Neural cell (in vitro differentiated cells): ENCODE results near the gene MAGI1.

Experiments used
- EP300 ChIP-seq: fragments of 450-650 bp; conservative IDR thresholded peaks from 2 replicates; pipeline ENCODE4 v1.6.1; 2014; ENCODE audit warnings: antibody characterized with exemption, mild to moderate bottlenecking, moderate library complexity; ENCODE audit not compliant: poor library complexity, severe bottlenecking
- EZH2 ChIP-seq: fragments of 200-600, 300-800 bp; shearing (Covaris generic), sonication (generic); IDR thresholded peaks from 2 replicates; pipeline ENCODE4 v1.6.1; 2014; ENCODE audit warnings: antibody characterized with exemption, low read length, borderline replicate concordance, mild to moderate bottlenecking; ENCODE audit not compliant: insufficient read depth, poor library complexity, severe bottlenecking
- POLR2AphosphoS5 ChIP-seq: IDR thresholded peaks from 2 replicates; pipeline ENCODE4 v1.6.1; 2012
- RAD21 ChIP-seq: fragments of 450-650 bp; conservative IDR thresholded peaks from 2 replicates; pipeline ENCODE4 v1.6.1; 2014; ENCODE audit warnings: antibody characterized with exemption, mild to moderate bottlenecking, moderate library complexity
- REST ChIP-seq: IDR thresholded peaks from 2 replicates; pipeline ENCODE4 v1.6.1; 2012; ENCODE audit warnings: borderline replicate concordance
- SMC3 ChIP-seq: fragments of 450-650 bp; conservative IDR thresholded peaks from 2 replicates; pipeline ENCODE4 v1.6.1; 2014; ENCODE audit warnings: antibody characterized with exemption, mild to moderate bottlenecking, moderate library complexity; ENCODE audit not compliant: poor library complexity
- TAF1 ChIP-seq: IDR thresholded peaks from 2 replicates; pipeline ENCODE4 v1.6.1; 2012; ENCODE audit warnings: low read depth
- TF ChIP-seq, protein P1 (sequence below): fragments of 450-650 bp; IDR thresholded peaks from 2 replicates; pipeline ENCODE4 v1.5.1; 2014; ENCODE audit warnings: antibody characterized with exemption, mild to moderate bottlenecking, moderate library complexity; ENCODE audit not compliant: poor library complexity, severe bottlenecking

GRCh38 chr3:65521032-65521431 lies 517.7 kb downstream of the MAGI1 start:
- TF ChIP-seq, protein P1, sequence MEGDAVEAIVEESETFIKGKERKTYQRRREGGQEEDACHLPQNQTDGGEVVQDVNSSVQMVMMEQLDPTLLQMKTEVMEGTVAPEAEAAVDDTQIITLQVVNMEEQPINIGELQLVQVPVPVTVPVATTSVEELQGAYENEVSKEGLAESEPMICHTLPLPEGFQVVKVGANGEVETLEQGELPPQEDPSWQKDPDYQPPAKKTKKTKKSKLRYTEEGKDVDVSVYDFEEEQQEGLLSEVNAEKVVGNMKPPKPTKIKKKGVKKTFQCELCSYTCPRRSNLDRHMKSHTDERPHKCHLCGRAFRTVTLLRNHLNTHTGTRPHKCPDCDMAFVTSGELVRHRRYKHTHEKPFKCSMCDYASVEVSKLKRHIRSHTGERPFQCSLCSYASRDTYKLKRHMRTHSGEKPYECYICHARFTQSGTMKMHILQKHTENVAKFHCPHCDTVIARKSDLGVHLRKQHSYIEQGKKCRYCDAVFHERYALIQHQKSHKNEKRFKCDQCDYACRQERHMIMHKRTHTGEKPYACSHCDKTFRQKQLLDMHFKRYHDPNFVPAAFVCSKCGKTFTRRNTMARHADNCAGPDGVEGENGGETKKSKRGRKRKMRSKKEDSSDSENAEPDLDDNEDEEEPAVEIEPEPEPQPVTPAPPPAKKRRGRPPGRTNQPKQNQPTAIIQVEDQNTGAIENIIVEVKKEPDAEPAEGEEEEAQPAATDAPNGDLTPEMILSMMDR: no peak
- TF ChIP-seq EP300 (no peak), EZH2 (no peak), SMC3 (no peak), RAD21 (no peak), POLR2AphosphoS5 (no peak), REST (no peak), TAF1 (no peak)
